Neutrophil (primary cell): ENCODE results near the gene ACP1.

Experiments used
- H3K27ac ChIP-seq: fragments of 200-600 bp; sonication (generic); 2 replicates; pipeline ENCODE4 v1.5.1; 2016; ENCODE audit warnings: mild to moderate bottlenecking, moderate library complexity
- H3K27me3 ChIP-seq: fragments of 200-600 bp; sonication (generic); 2 replicates; pipeline ENCODE4 v1.6.0; 2016; ENCODE audit warnings: mild to moderate bottlenecking
- H3K36me3 ChIP-seq: fragments of 200-600 bp; sonication (generic); 2 replicates; pipeline ENCODE4 v1.5.1; 2017
- H3K4me1 ChIP-seq, 2 experiments: fragments of 200-600 bp in 1 of 2; sonication (generic) in 1 of 2; 1 replicate in 1 of 2; 2 replicates in 1 of 2; pipeline versions ENCODE4 v1.5.1 to v1.6.1; 2013 to 2016; ENCODE audit warnings: low read depth in 1 of 2, low read length in 1 of 2, mild to moderate bottlenecking in 1 of 2, moderate library complexity in 1 of 2; ENCODE audit not compliant: control insufficient read depth in 1 of 2, insufficient read depth in 1 of 2
- H3K4me3 ChIP-seq, 2 experiments: fragments of 200-600 bp in 1 of 2; sonication (generic) in 1 of 2; 1 replicate in 1 of 2; 2 replicates in 1 of 2; pipeline ENCODE4 v1.5.1; 2013 to 2016; ENCODE audit warnings: low read depth in 1 of 2, low read length in 1 of 2, mild to moderate bottlenecking in 1 of 2, moderate library complexity in 1 of 2
- H3K9me3 ChIP-seq: fragments of 200-600 bp; sonication (generic); 2 replicates; pipeline ENCODE4 v1.5.1; 2016
- TF ChIP-seq, protein P1 (sequence below): fragments of 200-600 bp; sonication (generic); IDR thresholded peaks from 2 replicates; pipeline ENCODE4 v1.5.1; 2016; ENCODE audit warnings: antibody characterized with exemption

The ACP1 gene

DNA sequence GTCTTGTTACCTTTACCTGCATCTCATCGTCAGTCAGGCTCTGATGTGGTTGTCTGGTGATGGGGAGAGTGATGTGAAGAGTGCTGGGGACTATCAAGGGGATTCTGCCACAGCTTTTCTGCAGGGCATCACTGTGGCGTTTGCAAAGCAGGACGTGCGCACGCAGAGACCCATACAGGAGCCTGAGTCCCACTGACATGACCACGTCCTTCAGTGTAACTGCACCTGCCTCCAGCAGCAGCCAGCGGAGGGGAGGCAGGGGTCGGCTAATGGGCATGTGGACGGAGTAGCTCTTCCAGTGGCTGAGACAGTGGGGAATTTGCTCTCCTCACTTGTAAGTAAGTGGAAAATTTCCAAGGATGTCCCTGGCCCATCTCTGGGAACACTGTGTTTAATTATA, 16.6 kb downstream of the ACP1 start:
- Histone ChIP-seq H3K27ac (no peak overlapping the region), H3K27me3 (peaks cover 23% of the 10 kb centered on the region), H3K36me3 (peaks cover 54% of the 10 kb centered on the region), H3K4me3 (no peak overlapping the region), H3K9me3 (no peaks in the 10 kb centered on the region), H3K4me1 (no peaks in the 10 kb centered on the region)
- TF ChIP-seq, protein P1, sequence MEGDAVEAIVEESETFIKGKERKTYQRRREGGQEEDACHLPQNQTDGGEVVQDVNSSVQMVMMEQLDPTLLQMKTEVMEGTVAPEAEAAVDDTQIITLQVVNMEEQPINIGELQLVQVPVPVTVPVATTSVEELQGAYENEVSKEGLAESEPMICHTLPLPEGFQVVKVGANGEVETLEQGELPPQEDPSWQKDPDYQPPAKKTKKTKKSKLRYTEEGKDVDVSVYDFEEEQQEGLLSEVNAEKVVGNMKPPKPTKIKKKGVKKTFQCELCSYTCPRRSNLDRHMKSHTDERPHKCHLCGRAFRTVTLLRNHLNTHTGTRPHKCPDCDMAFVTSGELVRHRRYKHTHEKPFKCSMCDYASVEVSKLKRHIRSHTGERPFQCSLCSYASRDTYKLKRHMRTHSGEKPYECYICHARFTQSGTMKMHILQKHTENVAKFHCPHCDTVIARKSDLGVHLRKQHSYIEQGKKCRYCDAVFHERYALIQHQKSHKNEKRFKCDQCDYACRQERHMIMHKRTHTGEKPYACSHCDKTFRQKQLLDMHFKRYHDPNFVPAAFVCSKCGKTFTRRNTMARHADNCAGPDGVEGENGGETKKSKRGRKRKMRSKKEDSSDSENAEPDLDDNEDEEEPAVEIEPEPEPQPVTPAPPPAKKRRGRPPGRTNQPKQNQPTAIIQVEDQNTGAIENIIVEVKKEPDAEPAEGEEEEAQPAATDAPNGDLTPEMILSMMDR = no peak

DNA sequence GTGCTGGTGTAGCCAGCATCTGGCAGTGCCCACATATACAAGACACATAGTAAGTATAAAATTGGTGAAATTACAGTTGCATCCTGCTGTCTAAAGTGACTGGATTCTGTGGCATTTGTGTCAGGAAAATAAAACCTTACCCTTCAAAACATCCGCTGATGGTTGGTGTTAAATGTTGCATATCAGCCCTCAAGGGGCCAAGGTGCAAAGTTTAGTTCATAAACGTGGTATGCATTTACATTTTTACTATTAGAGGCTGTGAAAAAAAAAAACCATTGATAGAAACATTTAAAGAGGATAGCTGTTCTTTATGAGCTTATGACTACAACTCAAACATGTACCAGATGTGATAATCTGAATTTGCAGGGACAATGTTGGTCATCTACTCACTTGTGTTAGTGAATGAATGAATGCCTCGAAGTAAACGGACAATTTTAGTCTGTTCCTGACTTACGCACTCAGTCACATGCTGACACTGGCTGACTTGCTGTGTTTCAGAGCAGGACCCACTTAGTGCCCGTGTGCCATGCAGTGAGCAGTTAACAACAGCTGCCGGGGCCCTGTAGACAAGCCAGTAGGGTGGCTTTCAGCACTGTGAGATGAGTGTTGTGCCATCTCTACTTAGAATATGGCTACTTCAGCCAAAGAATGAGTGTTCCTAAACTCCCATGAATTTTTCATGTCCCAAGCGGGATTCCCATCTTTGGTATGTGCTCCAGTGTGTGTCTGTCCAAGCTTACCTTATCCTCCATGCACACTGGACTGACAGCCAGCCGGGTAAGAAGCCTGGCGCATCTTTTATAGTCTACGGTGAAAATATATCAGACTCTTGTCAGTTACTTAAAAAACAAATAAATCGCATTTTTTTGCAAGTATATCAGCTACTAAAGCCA, 17.9 kb downstream of the ACP1 start:
- Histone ChIP-seq H3K4me1 (peaks cover 0 to 2% of the 10 kb centered on the region in 2 experiments), H3K36me3 (peaks cover 46% of the 10 kb centered on the region), H3K27me3 (peaks cover 35% of the 10 kb centered on the region), H3K27ac (no peak overlapping the region), H3K9me3 (no peaks in the 10 kb centered on the region), H3K4me3 (no peak overlapping the region)
- TF ChIP-seq, protein P1 = no peak

DNA sequence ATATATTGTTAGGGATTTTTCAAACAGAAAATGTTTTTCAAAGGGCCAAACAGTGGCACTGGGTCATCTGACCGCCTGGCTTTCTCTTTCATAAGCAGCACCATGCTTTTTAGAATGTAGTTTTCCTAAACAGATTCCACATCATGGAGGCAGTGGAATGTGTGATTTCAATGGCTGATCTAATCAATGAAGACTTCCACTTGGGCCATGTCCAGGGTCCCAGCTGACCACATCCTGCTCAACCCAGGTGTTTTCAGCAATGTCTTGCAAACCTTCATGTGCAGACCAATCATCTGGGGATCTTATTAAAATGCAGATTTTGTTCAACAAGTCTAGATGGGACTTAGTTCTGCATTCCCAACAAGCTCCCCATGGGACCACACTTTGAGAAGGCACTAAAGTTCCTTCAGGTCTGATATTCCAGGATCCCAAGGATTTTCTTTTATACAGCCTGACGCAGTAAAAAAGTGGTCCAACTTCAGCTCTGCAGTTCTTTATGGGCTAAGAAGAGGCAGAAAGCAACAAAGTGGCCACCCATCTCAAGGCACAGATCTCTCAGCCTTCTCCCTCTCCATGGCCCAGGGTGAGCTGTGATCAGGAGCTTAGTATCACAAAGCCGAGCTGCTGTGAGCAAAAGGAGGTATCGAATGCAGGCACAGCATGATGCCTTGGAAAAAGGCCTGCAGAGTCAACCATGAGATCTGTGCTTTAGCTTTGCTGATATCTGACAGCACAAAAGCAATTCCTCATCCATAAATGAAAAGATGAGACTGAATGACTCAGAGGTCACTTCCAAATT, 19.4 kb downstream of the ACP1 start:
- Histone ChIP-seq H3K27ac (no peak overlapping the region), H3K36me3 (peaks cover 32% of the 10 kb centered on the region), H3K9me3 (no peaks in the 10 kb centered on the region), H3K4me3 (no peak overlapping the region), H3K4me1 (peaks cover 0 to 14% of the 10 kb centered on the region in 2 experiments), H3K27me3 (peaks cover 51% of the 10 kb centered on the region)
- TF ChIP-seq, protein P1 = no peak

DNA sequence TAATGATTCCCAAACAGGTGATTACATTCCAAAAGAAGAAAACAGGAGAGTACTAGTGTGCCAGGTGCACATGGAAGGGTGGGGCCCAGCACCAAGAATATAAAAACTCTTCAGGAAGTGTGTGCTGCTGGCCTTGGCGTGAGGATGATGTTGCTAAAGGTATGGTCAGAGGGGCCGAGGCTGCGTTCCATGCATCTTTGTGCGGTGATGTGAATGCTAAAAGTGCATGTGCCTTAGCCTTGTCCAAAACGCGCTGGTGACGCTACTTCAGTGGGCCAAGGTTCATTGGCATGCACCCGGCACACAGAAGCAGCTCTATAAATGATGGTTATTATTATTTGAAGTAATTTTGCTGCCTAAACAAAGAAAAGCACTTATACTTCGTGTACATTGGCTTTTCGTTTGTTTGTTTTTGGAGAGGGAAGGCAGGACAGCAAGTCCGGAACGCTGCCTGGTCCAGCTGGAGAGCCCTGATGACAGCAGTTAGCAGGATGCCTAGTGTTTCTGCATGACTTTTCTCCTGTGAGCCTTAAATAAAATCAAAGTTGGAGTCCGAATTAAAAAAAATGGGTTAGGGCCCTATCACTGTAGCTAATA, 20.2 kb downstream of the ACP1 start:
- TF ChIP-seq, protein P1 = no peak
- H3K27me3 ChIP-seq = peaks cover 59% of the 10 kb centered on the region
- no peaks in the 10 kb centered on the region for H3K9me3 ChIP-seq
- no peak overlapping the region for H3K27ac ChIP-seq
- no peak overlapping the region for H3K4me3 ChIP-seq
- H3K4me1 ChIP-seq = peaks cover 0 to 20% of the 10 kb centered on the region in 2 experiments
- peaks cover 24% of the 10 kb centered on the region for H3K36me3 ChIP-seq

DNA sequence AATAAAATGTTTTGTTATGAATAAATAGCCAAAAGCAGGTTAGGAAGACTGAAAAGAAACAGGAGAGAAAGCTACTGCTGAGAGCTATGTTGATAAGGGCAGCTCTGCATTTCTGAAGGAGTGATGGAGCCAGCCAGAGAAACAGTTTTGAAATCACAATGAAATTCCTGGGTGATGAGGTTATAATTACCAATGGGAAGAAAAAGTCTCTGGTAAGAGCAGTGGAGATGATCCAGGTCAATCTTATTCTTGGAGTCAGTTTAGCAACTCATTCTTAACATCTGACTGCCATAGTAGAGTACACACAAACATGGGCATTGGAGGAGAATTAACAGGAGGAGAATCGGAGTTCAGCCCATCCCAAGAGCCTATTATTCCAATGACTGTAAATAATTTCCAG, 20.8 kb downstream of the ACP1 start:
- Histone ChIP-seq H3K36me3 (peaks cover 19% of the 10 kb centered on the region), H3K4me3 (no peak overlapping the region), H3K9me3 (no peaks in the 10 kb centered on the region), H3K27ac (no peak overlapping the region), H3K4me1 (peaks cover 0 to 20% of the 10 kb centered on the region in 2 experiments), H3K27me3 (peaks cover 64% of the 10 kb centered on the region)
- TF ChIP-seq, protein P1 = no peak
